ENCODE measurements around the gene STARD8.

STARD8 gene

GRCh38 chrX:68691921-68692320 lies 44.5 kb downstream of the STARD8 start:
- FAIRE-seq: no peak

GRCh38 chrX:68692651-68693050 lies 45.2 kb downstream of the STARD8 start:
- FAIRE-seq: no peak

- no peak for FAIRE-seq
Measured at GRCh38 chrX:68693481-68694434, 46.3 kb downstream of the STARD8 start.

GRCh38 chrX:68694435-68695205 lies 47.2 kb downstream of the STARD8 start:
- no peak for FAIRE-seq

- no peak for FAIRE-seq
Measured at GRCh38 chrX:68695206-68695845, 47.9 kb downstream of the STARD8 start.

GRCh38 chrX:68696267-68696990 lies 49.0 kb downstream of the STARD8 start:
- FAIRE-seq: no peak

GRCh38 chrX:68697036-68697435 lies 49.6 kb downstream of the STARD8 start:
- FAIRE-seq: peak; percentile 5

GRCh38 chrX:68697465-68698125 lies 50.1 kb downstream of the STARD8 start:
- no peak for FAIRE-seq

- no peak for FAIRE-seq
Measured at GRCh38 chrX:68698942-68699341, 51.5 kb downstream of the STARD8 start.

- no peak for FAIRE-seq
Measured at GRCh38 chrX:68699960-68700746, 52.7 kb downstream of the STARD8 start.

- FAIRE-seq: no peak
Measured at GRCh38 chrX:68703369-68703768, 55.9 kb downstream of the STARD8 start.

- FAIRE-seq: no peak
Measured at GRCh38 chrX:68703846-68704245, 56.4 kb downstream of the STARD8 start.

- no peak for FAIRE-seq
Measured at GRCh38 chrX:68705986-68706385, 58.5 kb downstream of the STARD8 start.

GRCh38 chrX:68708503-68709290 lies 61.2 kb downstream of the STARD8 start:
- no peak for FAIRE-seq

GRCh38 chrX:68710870-68711576 lies 63.6 kb downstream of the STARD8 start:
- FAIRE-seq: no peak

GRCh38 chrX:68711845-68712244 lies 64.4 kb downstream of the STARD8 start:
- FAIRE-seq: no peak

GRCh38 chrX:68714856-68715255 lies 67.4 kb downstream of the STARD8 start:
- FAIRE-seq: no peak

GRCh38 chrX:68717196-68717595 lies 69.7 kb downstream of the STARD8 start:
- no peak for FAIRE-seq

GRCh38 chrX:68717663-68718442 lies 70.4 kb downstream of the STARD8 start:
- FAIRE-seq: no peak

Data from colon (tissue), 2 donors.